ENCODE results near the gene FAM163B.

The FAM163B gene

GRCh38 chr9:133552236-133552635, 57.0 kb downstream of the FAM163B start:
- no peak for TF ChIP-seq CTCF (IDR thresholded peaks at IDR 0.05; ENCODE audit: insufficient read depth, low read depth, low read length, missing control alignments)
- DNase-seq (ENCODE audit: low read depth): no peak
- H3K4me3 ChIP-seq (ENCODE audit: low read depth, low read length): no peak overlapping the region

- no peak for DNase-seq (ENCODE audit: low read depth)
- TF ChIP-seq CTCF (IDR thresholded peaks at IDR 0.05; ENCODE audit: insufficient read depth, low read depth, low read length, missing control alignments): no peak
- no peak overlapping the region for H3K4me3 ChIP-seq (ENCODE audit: low read depth, low read length)
These were observed 57.7 kb downstream of the FAM163B start for GRCh38 chr9:133551446-133551845.

- DNase-seq (ENCODE audit: low read depth): no peak
- no peak for TF ChIP-seq CTCF (IDR thresholded peaks at IDR 0.05; ENCODE audit: insufficient read depth, low read depth, low read length, missing control alignments)
- H3K4me3 ChIP-seq (ENCODE audit: low read depth, low read length): no peak overlapping the region
These were observed 62.1 kb downstream of the FAM163B start for GRCh38 chr9:133547116-133547515.

- H3K4me3 ChIP-seq (ENCODE audit: low read depth, low read length): no peak overlapping the region
- TF ChIP-seq CTCF (IDR thresholded peaks at IDR 0.05; ENCODE audit: insufficient read depth, low read depth, low read length, missing control alignments): no peak
- no peak for DNase-seq (ENCODE audit: low read depth)
These were observed 62.9 kb downstream of the FAM163B start for GRCh38 chr9:133546287-133546680.

DNA sequence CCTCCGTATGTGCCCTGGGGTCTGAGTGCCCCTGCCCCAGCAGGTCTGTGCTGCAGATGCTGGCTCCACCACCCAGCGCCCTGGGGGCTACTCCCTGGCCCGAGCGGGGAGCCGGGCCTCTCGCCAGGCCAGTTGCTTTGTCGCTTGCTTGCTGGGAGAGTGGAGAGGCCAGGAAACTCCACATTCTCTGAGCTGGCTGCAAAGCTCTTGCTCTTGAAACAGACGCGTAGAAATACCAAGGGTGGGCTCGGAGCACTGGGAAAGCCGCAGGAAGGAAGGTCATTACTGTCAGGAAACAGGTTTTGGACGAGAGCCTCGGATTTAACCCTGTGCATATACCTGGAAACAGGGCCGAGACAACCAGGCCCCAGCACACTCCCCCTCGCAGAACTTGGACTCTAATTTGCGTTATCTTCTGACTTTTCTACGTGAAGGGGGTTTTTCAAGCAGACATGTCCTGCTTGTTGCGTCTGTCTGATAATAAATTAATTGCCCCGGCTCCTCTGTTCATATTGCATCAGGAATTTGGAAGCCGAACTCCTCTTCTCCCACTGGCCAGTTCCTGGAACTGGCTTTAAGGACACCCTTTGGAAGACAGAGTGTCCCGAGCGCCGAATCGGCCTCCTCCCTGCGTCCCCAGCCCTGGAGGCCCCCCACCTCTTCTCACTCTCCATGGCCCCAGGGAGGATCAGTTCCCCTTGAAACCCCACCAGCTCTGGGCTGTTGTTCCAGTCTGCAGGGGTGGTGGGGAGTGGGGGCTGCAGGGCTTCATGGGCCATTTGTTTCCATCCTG, 63.5 kb downstream of the FAM163B start:
- DNase-seq (ENCODE audit: low read depth): no peak
- no peak overlapping the region for H3K4me3 ChIP-seq (ENCODE audit: low read depth, low read length)
- TF ChIP-seq CTCF (IDR thresholded peaks at IDR 0.05; ENCODE audit: insufficient read depth, low read depth, low read length, missing control alignments): no peak

GRCh38 chr9:133543772-133544467, 65.3 kb downstream of the FAM163B start:
- H3K4me3 ChIP-seq (ENCODE audit: low read depth, low read length): no peak overlapping the region
- no peak for TF ChIP-seq CTCF (IDR thresholded peaks at IDR 0.05; ENCODE audit: insufficient read depth, low read depth, low read length, missing control alignments)
- no peak for DNase-seq (ENCODE audit: low read depth)
